Upper lobe of left lung (tissue), 6 donors: ENCODE data around the gene SRD5A1. TPM values are rescaled to one million over a fixed set of nuclear protein-coding genes. Genes with fewer than 3 reads are reported as not detected.

ENCODE experiments used
- ATAC-seq, 2 donors: fragments of 200-7000 bp; cut with Tn5 transposase; one replicate each; pipeline ENCODE4 v1.9.1; 2022; ENCODE audit warnings: mild to moderate bottlenecking in 2 of 2, moderate library complexity in 2 of 2; ENCODE audit not compliant: low FRiP score in 2 of 2
- DNase-seq, 2 donors: peaks; one replicate each; pipeline ENCODE4 v3.0.0-alpha.2; 2019 to 2020
- H3K27ac ChIP-seq, 4 donors: fragments of 200-600 bp; sonication (generic); one replicate each; pipeline ENCODE4 v1.5.1; 2016 to 2019
- H3K27me3 ChIP-seq, 4 donors: fragments of 200-600 bp; sonication (generic); one replicate each; pipeline ENCODE4 v1.5.1; 2017 to 2019
- H3K36me3 ChIP-seq, 4 donors: fragments of 200-600 bp; sonication (generic); one replicate each; pipeline ENCODE4 v1.5.1; 2016 to 2019
- H3K4me1 ChIP-seq, 4 donors: fragments of 200-600 bp; sonication (generic); one replicate each; pipeline ENCODE4 v1.5.1; 2018 to 2019
- H3K4me3 ChIP-seq, 4 donors: fragments of 200-600 bp; sonication (generic); one replicate each; pipeline ENCODE4 v1.5.1; 2017 to 2019; ENCODE audit warnings: mild to moderate bottlenecking in 2 of 4, moderate library complexity in 1 of 4
- H3K9me3 ChIP-seq, 4 donors: fragments of 200-600 bp; sonication (generic); one replicate each; pipeline ENCODE4 v1.5.1; 2018 to 2019
- EP300 ChIP-seq, 4 donors: sonication (generic); formaldehyde crosslinking; IDR thresholded peaks; one replicate each; pipeline ENCODE4 v1.5.1; 2017; ENCODE audit warnings: antibody characterized with exemption in 4 of 4, control low read depth in 2 of 4
- POLR2A ChIP-seq, 4 donors: fragments of 450-650 bp; IDR thresholded peaks; one replicate each; pipeline ENCODE4 v1.5.1; 2016 to 2017; ENCODE audit warnings: antibody characterized with exemption in 4 of 4, mild to moderate bottlenecking in 2 of 4
- POLR2AphosphoS5 ChIP-seq, 2 donors: sonication (generic); formaldehyde crosslinking; IDR thresholded peaks; one replicate each; pipeline ENCODE4 v1.5.1; 2017; ENCODE audit warnings: antibody characterized with exemption in 2 of 2
- WGBS, 2 donors: methylation state at CpG; one replicate each; pipeline ENCODE4 v1.1.5; 2017 to 2018; 5-methylcytosine and 5-hydroxymethylcytosine counted together
- total RNA-seq, 6 donors: library from RNA; depleted of rRNA in 4 of 6; stranded (reverse); fragments of >200 nt in 4 of 6; gene quantifications; one replicate each; pipeline versions ENCODE4 v1.1.0 to v1.2.1, GENCODE V29; 2016 to 2021
- TF ChIP-seq, protein P1 (sequence below), 6 experiments: fragments of 450-650 bp in 4 of 6; fragments of 200-600 bp in 2 of 6; sonication (generic) in 2 of 6; IDR thresholded peaks; one replicate each; pipeline ENCODE4 v1.5.1; 2016 to 2019; ENCODE audit warnings: antibody characterized with exemption in 6 of 6
- donor health status: DM: no; HTN: no; CAD: no; lungs with moderate emphysema.
- donor health status: DM: no; HTN: yes; CAD: no; lungs with severe emphysema.

SRD5A1 gene
- total RNA-seq, 6 donors from 2014 or later = 3.1 to 10.8 (median 8.8) TPM

DNA sequence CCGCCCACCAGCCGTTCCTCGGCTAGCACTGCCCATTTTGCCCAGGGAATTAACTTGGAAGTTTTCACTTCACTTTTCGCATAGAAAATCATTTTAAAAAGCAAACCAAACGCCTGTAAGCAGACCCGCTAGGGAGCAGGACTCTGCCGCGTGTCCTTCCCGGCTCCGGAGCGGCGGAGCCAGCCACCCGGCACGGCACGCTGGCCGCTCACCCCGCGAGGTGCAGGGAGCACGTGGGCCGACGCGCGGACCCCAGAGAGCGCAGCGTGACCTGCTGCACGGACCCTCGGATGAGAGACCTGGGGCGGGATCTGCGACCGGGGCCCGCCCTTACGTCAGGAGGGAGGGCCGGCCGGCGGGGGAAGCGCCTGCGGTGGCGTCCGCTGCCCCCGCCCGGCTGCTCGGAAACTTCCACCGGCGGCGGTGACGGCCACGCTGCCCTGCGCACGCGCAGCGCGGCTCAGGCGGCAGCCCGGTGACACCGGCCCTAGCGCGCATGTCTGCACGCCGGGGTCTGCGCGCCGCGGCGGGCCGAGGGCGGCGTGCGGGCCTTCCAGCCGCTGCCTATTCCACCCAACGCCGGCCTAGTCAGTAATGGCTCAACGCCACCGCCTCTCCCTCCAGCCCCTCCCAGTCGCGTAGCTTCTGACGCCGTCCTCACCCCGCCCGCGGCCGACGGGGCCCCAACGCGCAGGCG, 79.5 kb downstream of the SRD5A1 start:
- Histone ChIP-seq H3K4me3 (peak overlapping the region; percentile 73 to 94 (median 88)), H3K27ac (peak overlapping the region; percentile 90 to 98 (median 92))
- peak; percentile 93 to 95 for ATAC-seq

DNA sequence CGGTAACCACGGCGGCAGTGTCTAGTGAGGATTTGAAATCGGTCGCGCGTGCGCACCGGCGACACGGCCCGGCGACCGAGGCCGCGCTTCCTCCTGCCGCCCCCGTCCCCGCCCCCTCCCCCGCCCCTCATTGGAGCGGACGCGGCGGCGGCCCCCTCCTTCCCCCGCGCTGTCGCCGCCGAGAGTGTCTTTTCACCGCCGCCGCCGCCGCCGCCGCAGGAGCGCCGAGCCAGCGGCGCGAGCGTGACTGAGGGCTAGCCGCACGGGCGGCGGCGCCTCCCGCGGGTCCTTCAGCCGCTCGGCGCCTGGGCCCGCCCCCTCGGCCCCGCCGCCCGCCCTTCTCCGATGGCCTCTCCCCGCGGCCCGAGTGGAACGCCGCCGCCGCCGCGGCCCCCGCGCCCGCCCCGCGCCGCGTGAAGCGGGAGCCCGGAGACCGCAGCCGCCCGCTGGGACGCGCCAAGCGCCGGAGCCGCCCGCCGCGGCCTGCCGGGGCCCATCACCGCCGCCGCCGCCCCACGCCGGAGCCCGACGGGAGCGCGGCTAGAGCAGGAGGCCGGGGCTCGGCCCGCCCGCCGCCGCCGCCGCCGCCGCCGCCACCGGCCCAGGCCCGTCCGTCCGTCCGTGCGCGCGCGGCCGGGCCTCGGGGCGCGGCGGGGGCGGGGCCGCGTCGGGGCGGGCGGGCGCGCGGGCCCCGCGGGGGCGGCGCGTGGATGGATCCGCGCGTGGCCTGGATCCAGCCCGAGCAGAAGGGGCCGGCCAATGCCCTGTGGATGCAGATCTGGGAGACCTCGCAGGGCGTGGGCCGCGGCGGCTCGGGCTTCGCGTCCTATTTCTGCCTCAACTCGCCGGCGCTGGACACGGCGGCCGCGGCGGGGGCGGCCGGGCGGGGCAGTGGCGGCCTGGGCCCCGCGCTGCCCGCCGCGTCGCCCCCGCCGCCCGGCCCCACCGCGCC, 80.3 kb downstream of the SRD5A1 start, which contains the start of gene TENT4A:
Gene TENT4A, plus strand, starts transcription at position 159 of the 952 bp plus-strand sequence. Its CDS starts 552 bp downstream, at position 711.
- WGBS, 2 donors = 1% methylated on average over 27 of the region's 174 CpGs; no CpG with 5 or more reads in 1 of the 2 donors
- peak; percentile 40 to 99 for DNase-seq

More for the DNA sequence above, 79.5 kb downstream of the SRD5A1 start:
- TF ChIP-seq POLR2A (IDR thresholded peaks at IDR 0.05) (peak; percentile 43 to 85 (median 57)), POLR2AphosphoS5 (IDR thresholded peaks at IDR 0.05) (peak; percentile 18 to 54), EP300 (IDR thresholded peaks at IDR 0.05) (no peak)
- TF ChIP-seq, protein P1, sequence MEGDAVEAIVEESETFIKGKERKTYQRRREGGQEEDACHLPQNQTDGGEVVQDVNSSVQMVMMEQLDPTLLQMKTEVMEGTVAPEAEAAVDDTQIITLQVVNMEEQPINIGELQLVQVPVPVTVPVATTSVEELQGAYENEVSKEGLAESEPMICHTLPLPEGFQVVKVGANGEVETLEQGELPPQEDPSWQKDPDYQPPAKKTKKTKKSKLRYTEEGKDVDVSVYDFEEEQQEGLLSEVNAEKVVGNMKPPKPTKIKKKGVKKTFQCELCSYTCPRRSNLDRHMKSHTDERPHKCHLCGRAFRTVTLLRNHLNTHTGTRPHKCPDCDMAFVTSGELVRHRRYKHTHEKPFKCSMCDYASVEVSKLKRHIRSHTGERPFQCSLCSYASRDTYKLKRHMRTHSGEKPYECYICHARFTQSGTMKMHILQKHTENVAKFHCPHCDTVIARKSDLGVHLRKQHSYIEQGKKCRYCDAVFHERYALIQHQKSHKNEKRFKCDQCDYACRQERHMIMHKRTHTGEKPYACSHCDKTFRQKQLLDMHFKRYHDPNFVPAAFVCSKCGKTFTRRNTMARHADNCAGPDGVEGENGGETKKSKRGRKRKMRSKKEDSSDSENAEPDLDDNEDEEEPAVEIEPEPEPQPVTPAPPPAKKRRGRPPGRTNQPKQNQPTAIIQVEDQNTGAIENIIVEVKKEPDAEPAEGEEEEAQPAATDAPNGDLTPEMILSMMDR (IDR thresholded peaks at IDR 0.05) = peak in 5 of 6 experiments; percentile 12 to 53 (median 33)
- WGBS, 2 donors = 0% methylated on average over 4 to 36 of the region's 85 CpGs
- peaks cover 36 to 42% (median 37%) of the 10 kb centered on the region in 4 donors for H3K4me1 ChIP-seq
- H3K9me3 ChIP-seq = no peaks in the 10 kb centered on the region
- H3K36me3 ChIP-seq = no peaks in the 10 kb centered on the region
- peak in 1 of 2 donors; percentile 96 for DNase-seq
- no peaks in the 10 kb centered on the region for H3K27me3 ChIP-seq

DNA sequence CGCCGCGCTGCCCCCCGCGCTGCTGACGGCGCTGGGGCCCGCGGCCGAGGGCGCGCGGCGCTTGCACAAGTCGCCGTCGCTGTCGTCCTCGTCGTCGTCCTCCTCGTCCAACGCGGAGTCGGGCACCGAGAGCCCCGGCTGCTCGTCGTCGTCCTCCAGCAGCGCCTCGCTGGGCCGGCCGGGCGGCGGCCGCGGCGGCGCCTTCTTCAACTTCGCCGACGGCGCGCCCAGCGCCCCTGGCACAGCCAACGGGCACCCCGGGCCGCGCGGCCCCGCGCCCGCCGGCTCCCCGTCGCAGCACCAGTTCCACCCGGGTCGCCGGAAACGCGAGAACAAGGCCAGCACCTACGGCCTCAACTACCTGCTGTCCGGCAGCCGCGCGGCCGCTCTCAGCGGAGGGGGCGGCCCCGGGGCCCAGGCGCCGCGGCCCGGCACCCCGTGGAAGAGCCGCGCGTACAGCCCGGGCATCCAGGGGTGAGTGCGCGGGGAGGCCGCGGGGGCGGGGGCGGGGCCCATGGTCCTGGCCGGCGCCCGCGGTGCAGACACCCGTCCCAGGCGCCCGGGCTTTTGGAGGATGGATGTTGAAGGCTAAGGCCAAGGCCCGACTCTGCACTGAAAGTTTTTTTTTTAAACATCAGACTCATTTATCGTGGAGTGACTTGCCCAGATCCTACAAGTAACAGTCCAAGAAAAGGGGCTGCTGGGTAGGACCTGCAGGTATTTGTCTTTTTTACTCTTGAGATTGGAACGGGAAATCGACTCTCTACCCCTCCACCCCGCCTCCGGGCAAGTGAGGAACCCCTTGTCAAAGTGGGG, 81.2 kb downstream of the SRD5A1 start:
- WGBS, 2 donors = 0 to 1% methylated on average over 6 to 14 of the region's 99 CpGs
- H3K9me3 ChIP-seq = no peaks in the 10 kb centered on the region
- no peaks in the 10 kb centered on the region for H3K27me3 ChIP-seq
- peak in 1 of 2 donors; percentile 91 for DNase-seq
- peaks cover 48 to 52% (median 50%) of the 10 kb centered on the region in 4 donors for H3K4me1 ChIP-seq
- H3K4me3 ChIP-seq = peak overlapping the region; percentile 24 to 94 (median 80)
- TF ChIP-seq EP300 (IDR thresholded peaks at IDR 0.05) (no peak), POLR2AphosphoS5 (IDR thresholded peaks at IDR 0.05) (no peak), POLR2A (IDR thresholded peaks at IDR 0.05) (no peak)
- TF ChIP-seq, protein P1 (IDR thresholded peaks at IDR 0.05) = no peak
- peak overlapping the region in 3 of 4 donors; percentile 61 to 98 (median 90) for H3K27ac ChIP-seq
- no peaks in the 10 kb centered on the region for H3K36me3 ChIP-seq
- peak in 1 of 2 donors; percentile 31 for ATAC-seq

More for the DNA sequence above, 80.3 kb downstream of the SRD5A1 start, which contains the start of gene TENT4A:
- peaks cover 44 to 49% (median 44%) of the 10 kb centered on the region in 4 donors for H3K4me1 ChIP-seq
- no peaks in the 10 kb centered on the region for H3K36me3 ChIP-seq
- H3K27me3 ChIP-seq = no peaks in the 10 kb centered on the region
- peak within 1 kb of the TSS; percentile 90 to 98 (median 92) for H3K27ac ChIP-seq
- peak in 1 of 2 donors; percentile 53 for TF ChIP-seq POLR2AphosphoS5 (IDR thresholded peaks at IDR 0.05)
- no peak for TF ChIP-seq POLR2A (IDR thresholded peaks at IDR 0.05)
- TF ChIP-seq, protein P1 (IDR thresholded peaks at IDR 0.05) = no peak
- no peaks in the 10 kb centered on the region for H3K9me3 ChIP-seq
- no peak for ATAC-seq
- peak within 1 kb of the TSS; percentile 73 to 94 (median 88) for H3K4me3 ChIP-seq

DNA sequence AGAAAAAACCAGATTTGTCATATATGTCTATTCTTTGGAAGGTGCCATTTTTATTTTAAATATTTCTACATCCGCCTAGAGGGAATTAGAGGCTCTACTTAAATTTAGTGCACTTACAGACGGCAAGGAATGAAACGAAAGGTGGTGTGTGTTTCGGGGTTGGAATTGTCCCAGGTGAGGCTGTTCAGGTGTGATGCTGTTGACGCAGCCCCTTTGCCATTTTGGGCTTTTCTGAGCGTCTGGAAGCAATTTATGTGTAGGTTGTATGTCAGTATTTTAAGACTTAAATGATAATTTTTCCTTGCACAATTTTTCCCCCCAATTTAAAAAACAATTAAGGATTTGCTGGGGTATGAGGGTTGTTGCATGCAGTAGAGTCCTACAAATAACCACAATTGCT, 82.0 kb downstream of the SRD5A1 start:
- H3K9me3 ChIP-seq = no peaks in the 10 kb centered on the region
- DNase-seq (no peak), ATAC-seq (no peak)
- no peaks in the 10 kb centered on the region for H3K36me3 ChIP-seq
- no peaks in the 10 kb centered on the region for H3K27me3 ChIP-seq
- 54 to 56% methylated on average over 6 of the region's 6 CpGs for WGBS, 2 donors
- H3K27ac ChIP-seq = no peak overlapping the region
- peak overlapping the region in 3 of 4 donors; percentile 73 to 94 (median 88) for H3K4me3 ChIP-seq
- H3K4me1 ChIP-seq = peaks cover 51 to 60% (median 57%) of the 10 kb centered on the region in 4 donors
- TF ChIP-seq EP300 (IDR thresholded peaks at IDR 0.05) (no peak), POLR2AphosphoS5 (IDR thresholded peaks at IDR 0.05) (no peak), POLR2A (IDR thresholded peaks at IDR 0.05) (no peak)
- TF ChIP-seq, protein P1 (IDR thresholded peaks at IDR 0.05) = no peak
